HG02885 (cell line): Measurements from ENCODE around the gene C19orf67.

Source experiments
- ATAC-seq: cut with Tn5 transposase; IDR thresholded peaks from one replicate; pipeline ENCODE4 v1.9.1; 2021; ENCODE audit warnings: mild to moderate bottlenecking; ENCODE audit not compliant: unreplicated experiment, poor library complexity

Gene C19orf67

GRCh38 chr19:14085309-14085995, at the start of gene C19orf67:
Gene C19orf67 (minus strand): TSS chr19:14085783. CDS start chr19:14085627, 156 bp downstream.
- ATAC-seq: no peak

- ATAC-seq: no peak
These were observed 49.8 kb upstream of the C19orf67 start for GRCh38 chr19:14135355-14135754.

DNA sequence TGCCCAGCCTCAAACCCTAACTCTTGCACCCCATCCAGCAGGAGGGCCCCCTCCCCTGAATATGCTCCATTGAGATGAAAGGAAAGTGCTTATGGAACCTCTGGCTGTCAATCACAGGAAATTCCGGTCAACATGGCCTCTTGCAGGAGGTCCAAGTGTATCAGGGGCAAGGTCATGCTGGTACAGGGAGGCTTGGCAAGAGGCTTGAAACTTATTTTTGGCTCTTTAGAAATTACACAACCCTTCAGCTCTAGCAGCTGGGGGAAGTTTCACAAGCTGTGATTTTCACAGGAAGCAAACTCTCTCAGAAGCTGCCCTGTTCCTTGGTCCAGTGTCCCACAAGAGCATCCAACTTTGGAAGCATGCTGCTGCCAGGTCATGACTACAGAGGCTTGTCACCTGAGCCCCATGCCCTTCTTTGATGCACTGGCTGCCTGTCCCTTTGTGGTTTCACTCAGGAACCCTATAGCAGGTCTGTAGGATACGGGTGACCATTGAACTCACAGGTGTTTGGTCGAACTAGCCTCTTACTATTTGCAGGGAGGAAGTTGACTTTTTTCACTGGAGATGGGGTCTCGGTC, 42.4 kb upstream of the C19orf67 start:
- no peak for ATAC-seq

DNA sequence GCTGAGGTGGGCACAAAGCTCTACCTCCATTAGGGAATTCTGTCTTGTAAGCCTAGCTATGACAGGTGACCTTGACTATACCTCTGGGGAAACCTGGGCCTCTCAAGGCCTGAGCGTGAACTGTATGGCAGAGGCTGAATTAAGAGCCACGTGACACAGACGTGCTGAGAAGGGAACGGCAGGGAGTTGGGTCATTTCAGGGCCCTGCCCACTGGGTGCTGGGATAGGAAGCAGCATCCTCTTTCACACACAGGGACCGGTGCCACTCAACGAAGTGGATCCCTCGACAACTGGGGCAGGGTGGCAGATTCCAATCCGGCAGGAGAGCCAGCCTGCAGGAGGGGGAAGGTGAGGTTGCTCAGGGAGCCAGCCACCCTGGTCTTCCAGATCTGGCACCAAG, 41.6 kb upstream of the C19orf67 start:
- ATAC-seq: no peak

GRCh38 chr19:14122924-14123323, 37.3 kb upstream of the C19orf67 start:
- no peak for ATAC-seq

DNA sequence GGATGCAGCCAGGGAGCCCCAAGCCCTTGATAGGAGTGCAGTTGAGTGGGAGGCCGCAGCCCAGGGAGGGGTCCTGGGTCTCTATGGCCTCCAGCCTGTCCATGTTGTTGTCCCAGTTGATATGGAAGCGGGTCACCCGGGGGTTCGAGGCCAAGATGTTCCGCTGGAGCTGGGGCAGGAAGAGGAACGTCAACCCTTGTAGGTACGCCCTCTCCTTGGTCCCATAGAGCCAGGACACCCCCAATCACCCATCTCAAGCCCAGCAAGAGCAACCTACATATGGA, 34.9 kb upstream of the C19orf67 start:
- ATAC-seq: no peak

DNA sequence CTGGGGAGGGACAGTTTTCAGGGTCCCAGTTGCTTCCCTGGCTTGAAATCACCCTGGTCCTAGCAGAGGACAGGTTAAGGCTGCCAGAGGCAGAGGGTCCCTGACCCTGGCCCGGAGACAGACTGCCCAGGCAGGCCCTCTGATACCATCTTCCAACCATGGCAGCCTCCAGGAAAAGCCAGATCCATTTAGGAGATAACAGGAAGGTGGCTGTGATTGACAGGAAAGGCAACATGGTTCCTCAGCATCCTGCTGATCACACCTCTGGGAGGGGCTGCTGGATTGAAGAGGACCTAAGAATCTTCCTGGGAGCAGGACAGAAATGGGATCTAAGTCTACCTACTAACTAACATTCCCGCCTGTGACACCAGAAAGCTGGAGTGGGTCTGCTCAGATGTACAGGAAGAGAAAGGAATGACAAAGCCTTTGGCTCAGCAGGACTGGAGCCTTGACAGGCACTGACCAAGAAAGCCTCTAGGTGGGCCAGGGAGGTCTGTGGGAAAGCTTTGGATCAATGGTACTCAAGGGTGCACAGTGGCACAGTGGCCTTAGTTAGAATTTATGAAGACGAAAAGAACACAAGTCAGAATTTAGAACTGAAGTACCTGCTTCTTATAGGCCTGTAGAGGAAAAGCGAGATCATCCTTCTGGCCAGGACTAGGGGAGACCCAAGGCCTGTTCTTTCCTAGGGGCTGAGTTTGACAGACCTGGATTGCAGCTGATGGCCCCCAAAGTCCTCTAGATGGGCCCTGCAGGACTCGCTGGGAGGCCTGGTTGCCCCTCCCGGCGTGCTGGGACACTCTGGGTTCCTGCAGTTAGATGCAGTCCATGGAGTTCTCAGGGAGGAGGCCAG, 34.3 kb upstream of the C19orf67 start:
- no peak for ATAC-seq

DNA sequence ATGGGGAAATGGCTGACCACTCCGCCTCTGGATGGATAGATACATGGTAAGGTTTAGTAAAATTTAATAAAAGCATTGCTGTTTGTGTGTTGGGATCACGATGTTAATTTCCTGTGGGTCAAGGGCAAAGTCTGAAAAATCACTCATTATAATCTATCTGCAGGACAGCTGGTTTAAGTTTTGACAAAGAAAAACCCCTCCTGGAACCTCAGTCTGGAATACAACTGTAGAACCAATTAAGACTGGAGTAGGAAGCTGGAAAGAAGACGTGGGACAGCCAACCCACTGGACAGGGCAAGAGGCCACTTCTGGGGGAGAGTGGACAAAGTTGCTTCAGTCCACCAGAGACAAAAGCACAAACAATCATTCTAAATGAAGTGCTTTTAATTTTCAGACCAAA, 33.6 kb upstream of the C19orf67 start:
- no peak for ATAC-seq

GRCh38 chr19:14118165-14119051, 32.8 kb upstream of the C19orf67 start:
- ATAC-seq: peak; percentile 35

- ATAC-seq: peak; percentile 89
These were observed 32.1 kb upstream of the C19orf67 start, which contains the start of gene PRKACA for GRCh38 chr19:14117668-14118164. Gene PRKACA (minus strand): TSS chr19:14117762. CDS start chr19:14117547, 215 bp downstream.

- ATAC-seq: peak; percentile 0
These were observed 31.5 kb upstream of the C19orf67 start for GRCh38 chr19:14116918-14117578.

- ATAC-seq: no peak
These were observed 30.9 kb upstream of the C19orf67 start for GRCh38 chr19:14116525-14116917.

GRCh38 chr19:14115756-14116155, 30.2 kb upstream of the C19orf67 start:
- ATAC-seq: no peak

- no peak for ATAC-seq
These were observed 29.3 kb upstream of the C19orf67 start for GRCh38 chr19:14114854-14115253.

DNA sequence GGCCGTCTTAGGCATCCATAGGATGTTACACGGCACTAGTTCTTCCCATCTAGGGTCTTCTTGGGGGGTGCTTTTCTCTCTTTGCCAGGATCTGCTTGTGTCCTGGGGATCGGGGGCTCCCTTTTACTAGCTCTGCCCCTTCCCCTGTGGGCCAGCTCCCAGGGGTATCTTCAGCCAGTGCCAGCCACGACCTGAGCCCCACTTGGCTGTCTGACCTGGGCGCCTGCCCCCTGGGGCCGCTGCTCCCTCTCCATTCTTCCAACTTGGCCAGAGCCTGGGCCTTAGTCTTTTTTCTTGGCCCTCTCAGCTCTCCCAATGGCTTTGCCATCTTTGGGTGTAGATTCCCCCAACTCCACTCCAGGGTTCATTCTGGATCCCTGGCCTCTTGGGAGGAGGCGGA, 28.9 kb upstream of the C19orf67 start:
- no peak for ATAC-seq

DNA sequence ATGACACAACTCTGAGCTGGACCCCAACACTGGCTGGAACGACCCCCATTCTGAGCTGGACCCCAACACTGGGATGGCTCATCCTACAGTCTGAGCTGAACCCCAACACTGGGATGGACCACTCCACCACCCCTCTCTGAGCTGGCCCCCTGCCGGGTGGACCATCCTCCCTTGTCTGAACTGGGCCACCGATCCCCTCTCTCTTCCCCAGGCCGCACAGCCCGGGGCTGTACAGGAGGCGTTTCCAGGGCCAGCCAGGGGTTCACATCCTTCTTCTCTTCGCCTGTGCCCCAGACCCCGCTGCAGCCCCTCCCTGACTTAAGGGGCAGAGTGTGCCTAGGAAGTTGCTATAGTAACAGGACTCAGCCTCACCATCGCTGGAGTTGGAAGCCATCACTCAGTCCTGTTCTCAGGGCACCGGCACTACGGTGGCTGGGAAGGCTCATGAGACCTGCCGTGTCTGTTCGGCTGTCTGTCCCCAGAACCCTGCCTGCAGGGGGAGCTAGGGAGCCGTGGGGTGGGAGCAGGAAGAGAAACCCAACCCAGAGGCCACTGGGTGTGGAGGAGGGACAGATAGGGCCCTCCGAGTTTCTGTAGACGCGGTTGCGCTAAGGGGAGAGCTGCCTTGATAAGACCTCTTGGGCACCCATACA, 28.3 kb upstream of the C19orf67 start:
- no peak for ATAC-seq

DNA sequence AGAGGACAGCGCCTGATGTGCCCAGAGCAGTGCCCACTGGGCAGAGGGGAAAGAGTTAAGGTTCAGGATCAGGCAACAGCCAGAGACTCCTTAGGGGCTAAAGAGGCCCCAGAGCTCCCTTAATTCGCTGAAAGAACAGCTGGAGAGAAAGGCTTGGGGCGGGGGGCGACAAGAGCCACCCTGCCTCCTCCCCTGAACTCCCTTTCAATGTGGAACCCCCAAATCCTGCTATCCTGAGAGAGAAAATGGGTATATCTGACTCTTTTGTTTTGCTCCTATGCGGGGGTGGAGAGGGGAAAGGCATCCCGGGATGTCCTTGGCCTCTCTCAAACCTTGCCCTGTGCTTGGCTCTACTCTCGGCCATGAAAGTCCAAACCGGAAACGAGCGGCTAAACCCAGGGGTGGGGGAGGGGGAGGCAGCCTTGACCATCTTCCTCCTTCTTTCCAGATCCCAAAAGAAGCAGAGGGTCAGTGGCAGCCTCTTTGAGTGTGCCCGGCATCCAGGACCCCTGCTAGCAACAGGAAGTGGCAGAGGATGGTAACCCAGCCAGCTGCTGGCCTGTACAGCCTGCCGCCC, 27.3 kb upstream of the C19orf67 start:
- ATAC-seq: no peak

- ATAC-seq: no peak
These were observed 26.6 kb upstream of the C19orf67 start for GRCh38 chr19:14112051-14112808.
